Common myeloid progenitor, CD34-positive (primary cell): ENCODE data around the gene SLC6A7.

ENCODE experiments used
- CTCF ChIA-PET: fragments of 350-600 bp; sonication (Branson Sonifier 250); formaldehyde crosslinking; loops from one replicate; lab custom pipeline; 2021; ENCODE audit warnings: antibody characterized with exemption; lab: Charles Lee
- POLR2A ChIA-PET: fragments of 350-600 bp; sonication (Branson Sonifier 250); formaldehyde crosslinking; loops from one replicate; lab custom pipeline; 2021; ENCODE audit warnings: antibody characterized with exemption; lab: Charles Lee
- DNase-seq, 3 donors: peaks; one replicate each; pipeline versions ENCODE4 v3.0.0 to v3.0.0-alpha.2; 2013
- H3K27ac ChIP-seq, 2 experiments: 1 replicate in 1 of 2; 2 replicates in 1 of 2; pipeline ENCODE4 v1.7.0; 2013; ENCODE audit warnings: inconsistent platforms in 2 of 2, low read length in 2 of 2, mild to moderate bottlenecking in 2 of 2, low read depth in 1 of 2, moderate library complexity in 1 of 2; ENCODE audit not compliant: severe bottlenecking in 2 of 2, insufficient read depth in 1 of 2, poor library complexity in 1 of 2
- H3K27me3 ChIP-seq, 5 experiments: replicated peaks in 2 of 5; 1 replicate in 3 of 5; 2 replicates in 2 of 5; pipeline versions ENCODE4 v1.6.1 to v1.7.0; 2013; ENCODE audit warnings: low read length in 4 of 5, mild to moderate bottlenecking in 2 of 5, moderate library complexity in 2 of 5, inconsistent platforms in 1 of 5; ENCODE audit not compliant: insufficient read depth in 5 of 5, control insufficient read depth in 4 of 5
- H3K36me3 ChIP-seq, 4 experiments: 1 replicate in 2 of 4; 2 replicates in 2 of 4; pipeline versions ENCODE4 v1.6.1 to v1.7.0; 2013; ENCODE audit warnings: low read length in 3 of 4, control low read depth in 1 of 4, mild to moderate bottlenecking in 1 of 4; ENCODE audit not compliant: control insufficient read depth in 4 of 4, insufficient read depth in 4 of 4
- H3K4me1 ChIP-seq, 4 experiments: 1 replicate in 3 of 4; 2 replicates in 1 of 4; pipeline versions ENCODE4 v1.6.1 to v1.7.1; 2013; ENCODE audit warnings: low read length in 3 of 4, mild to moderate bottlenecking in 3 of 4, control low read depth in 1 of 4, inconsistent platforms in 1 of 4, moderate library complexity in 1 of 4; ENCODE audit not compliant: control insufficient read depth in 4 of 4, insufficient read depth in 4 of 4; ENCODE audit errors: control extremely low read depth in 1 of 4
- H3K4me3 ChIP-seq, 7 experiments: 1 replicate in 4 of 7; 2 replicates in 3 of 7; pipeline versions ENCODE4 v1.5.1 to v1.7.0; 2013; ENCODE audit warnings: mild to moderate bottlenecking in 7 of 7, low read length in 6 of 7, moderate library complexity in 6 of 7, inconsistent platforms in 2 of 7, low read depth in 2 of 7, control low read depth in 1 of 7; ENCODE audit not compliant: insufficient read depth in 4 of 7, control insufficient read depth in 1 of 7; ENCODE audit errors: extremely low read depth in 1 of 7
- H3K9me3 ChIP-seq, 5 experiments: 1 replicate in 4 of 5; 2 replicates in 1 of 5; pipeline versions ENCODE4 v1.6.1 to v1.7.1; 2013; ENCODE audit warnings: low read length in 4 of 5, mild to moderate bottlenecking in 2 of 5, inconsistent platforms in 1 of 5, low read depth in 1 of 5, moderate library complexity in 1 of 5; ENCODE audit not compliant: control insufficient read depth in 4 of 5, insufficient read depth in 2 of 5; ENCODE audit errors: control extremely low read depth in 1 of 5
- WGBS: methylation state at CpG from one replicate; pipeline ENCODE4 v1.1.5; 2013; ENCODE audit not compliant: insufficient coverage; 5-methylcytosine and 5-hydroxymethylcytosine counted together

SLC6A7 gene

DNA sequence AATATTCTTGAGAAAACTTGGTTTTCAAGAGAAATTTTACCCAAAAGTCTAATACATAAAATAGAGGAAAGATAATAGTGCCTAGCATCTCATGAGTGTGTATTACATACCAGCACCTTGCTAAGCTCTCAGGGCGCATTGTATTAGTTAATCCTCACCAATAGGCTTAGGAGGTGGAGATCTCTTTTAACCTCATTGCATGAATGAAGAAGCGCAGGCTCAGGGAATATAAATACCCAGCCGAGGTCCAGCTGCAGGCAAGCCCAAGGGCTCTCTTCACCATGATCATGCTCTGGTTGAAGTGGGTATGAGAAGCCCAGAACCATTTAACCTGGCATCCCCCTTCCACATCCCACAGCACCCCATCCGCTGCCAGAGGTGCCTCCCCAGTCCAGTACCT is 53.7 kb downstream of the SLC6A7 start:
- Histone ChIP-seq H3K36me3 (no peaks in the 10 kb centered on the region), H3K4me3 (no peak overlapping the region), H3K27me3 (no peaks in the 10 kb centered on the region), H3K9me3 (no peaks in the 10 kb centered on the region), H3K4me1 (no peaks in the 10 kb centered on the region), H3K27ac (no peak overlapping the region)
- DNase-seq, result no peak
- 71% methylated on average over 2 of the region's 4 CpGs for WGBS
- ChIA-PET POLR2A (no interaction called here), CTCF (interaction anchor here (0.6 to 1.2 kb wide), 2 partner anchors 68 to 251 kb away, joined by 3 read pairs; no protein-coding TSS in a partner anchor)

DNA sequence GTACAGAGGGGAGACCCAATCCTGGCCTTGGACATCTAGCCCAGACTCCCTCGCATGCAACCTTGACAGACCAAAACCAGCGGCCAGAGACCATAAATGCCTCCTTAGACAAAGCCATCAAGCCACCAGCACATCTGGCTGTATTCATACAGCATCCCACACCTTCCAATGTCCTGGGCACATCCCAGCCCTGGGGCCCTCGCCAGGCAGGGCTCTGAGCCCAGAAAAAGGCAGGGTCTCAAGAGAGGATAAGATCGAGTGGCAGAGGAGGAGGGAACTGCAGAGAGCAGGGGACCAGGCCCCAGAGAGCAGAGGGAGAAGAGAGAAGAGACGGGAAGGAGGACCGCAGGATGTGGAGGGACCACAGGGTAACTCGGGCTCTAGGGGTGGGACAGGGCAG is 54.3 kb downstream of the SLC6A7 start:
- POLR2A ChIA-PET, result no interaction called here
- no peaks in the 10 kb centered on the region for H3K27me3 ChIP-seq
- 95% methylated on average over 6 of the region's 7 CpGs for WGBS
- DNase-seq, result no peak
- CTCF ChIA-PET, result interaction anchor here (0.6 kb wide), 1 partner anchor 251 kb away, joined by 3 read pairs; no protein-coding TSS in a partner anchor
- no peaks in the 10 kb centered on the region for H3K36me3 ChIP-seq
- no peaks in the 10 kb centered on the region for H3K9me3 ChIP-seq
- H3K4me3 ChIP-seq, result no peak overlapping the region
- H3K4me1 ChIP-seq, result no peaks in the 10 kb centered on the region
- no peak overlapping the region for H3K27ac ChIP-seq

- no peaks in the 10 kb centered on the region for H3K36me3 ChIP-seq
- H3K4me1 ChIP-seq, result no peaks in the 10 kb centered on the region
- CTCF ChIA-PET, result no interaction called here
- no peak overlapping the region for H3K4me3 ChIP-seq
- POLR2A ChIA-PET, result no interaction called here
- no peak for DNase-seq
- H3K9me3 ChIP-seq, result no peaks in the 10 kb centered on the region
- H3K27ac ChIP-seq, result no peak overlapping the region
- no peaks in the 10 kb centered on the region for H3K27me3 ChIP-seq
- 93% methylated on average over 10 of the region's 18 CpGs for WGBS
Observed at GRCh38 chr5:150245111-150245789, 55.4 kb downstream of the SLC6A7 start.

GRCh38 chr5:150245808-150246207 is 55.9 kb downstream of the SLC6A7 start:
- Histone ChIP-seq H3K36me3 (no peaks in the 10 kb centered on the region), H3K4me1 (no peaks in the 10 kb centered on the region), H3K27ac (no peak overlapping the region), H3K4me3 (no peak overlapping the region), H3K9me3 (no peaks in the 10 kb centered on the region), H3K27me3 (no peaks in the 10 kb centered on the region)
- ChIA-PET CTCF (no interaction called here), POLR2A (no interaction called here)
- 96% methylated on average over 3 of the region's 3 CpGs for whole genome bisulfite sequencing
- no peak for DNase-seq

- no peaks in the 10 kb centered on the region for H3K9me3 ChIP-seq
- H3K36me3 ChIP-seq, result no peaks in the 10 kb centered on the region
- H3K27me3 ChIP-seq, result no peaks in the 10 kb centered on the region
- no peak overlapping the region for H3K4me3 ChIP-seq
- H3K4me1 ChIP-seq, result no peaks in the 10 kb centered on the region
- no peak for DNase-seq
- POLR2A ChIA-PET, result no interaction called here
- no peak overlapping the region for H3K27ac ChIP-seq
- 94% methylated on average over 2 of the region's 5 CpGs for WGBS
- CTCF ChIA-PET, result no interaction called here
Observed at GRCh38 chr5:150246429-150246828, 56.6 kb downstream of the SLC6A7 start.

- CTCF ChIA-PET, result no interaction called here
- no peaks in the 10 kb centered on the region for H3K27me3 ChIP-seq
- H3K27ac ChIP-seq, result no peak overlapping the region
- H3K36me3 ChIP-seq, result no peaks in the 10 kb centered on the region
- no peak for DNase-seq
- 100% methylated on average over 3 of the region's 5 CpGs for whole genome bisulfite sequencing
- no peaks in the 10 kb centered on the region for H3K4me1 ChIP-seq
- no peaks in the 10 kb centered on the region for H3K9me3 ChIP-seq
- no peak overlapping the region for H3K4me3 ChIP-seq
- POLR2A ChIA-PET, result no interaction called here
Observed at GRCh38 chr5:150246835-150247234, 57.0 kb downstream of the SLC6A7 start.

- ChIA-PET POLR2A (no interaction called here), CTCF (interaction anchor here (0.6 kb wide), 1 partner anchor 19 kb away, joined by 4 read pairs; no protein-coding TSS in a partner anchor)
- H3K36me3 ChIP-seq, result no peaks in the 10 kb centered on the region
- H3K27ac ChIP-seq, result no peak overlapping the region
- H3K4me1 ChIP-seq, result no peaks in the 10 kb centered on the region
- H3K9me3 ChIP-seq, result no peaks in the 10 kb centered on the region
- no peak for DNase-seq
- 99% methylated on average over 9 of the region's 9 CpGs for WGBS
- no peak overlapping the region for H3K4me3 ChIP-seq
- no peaks in the 10 kb centered on the region for H3K27me3 ChIP-seq
Observed at GRCh38 chr5:150247726-150248125, 57.9 kb downstream of the SLC6A7 start.
